Effector CD4-positive, alpha-beta T cell (primary cell): ENCODE data around the gene TMEM60.
"Not testable (repeated sequence)": the region's sequence is repeated elsewhere in the genome, so short reads cannot be mapped to it uniquely, and the experiment has no call there.

Experiments used
- DNase-seq: peaks from one replicate; pipeline ENCODE4 v3.0.0-alpha.2; 2020

The TMEM60 gene

GRCh38 chr7:77811516-77812289 is 13.5 kb upstream of the TMEM60 start:
- no peak for DNase-seq

GRCh38 chr7:77808517-77808916 is 10.3 kb upstream of the TMEM60 start:
- no peak for DNase-seq

GRCh38 chr7:77806425-77806824 is 8.2 kb upstream of the TMEM60 start:
- DNase-seq, result no peak

GRCh38 chr7:77802557-77803405 is 4.5 kb upstream of the TMEM60 start:
- no peak for DNase-seq

GRCh38 chr7:77800730-77801129 is 2.5 kb upstream of the TMEM60 start:
- DNase-seq, result no peak

DNA sequence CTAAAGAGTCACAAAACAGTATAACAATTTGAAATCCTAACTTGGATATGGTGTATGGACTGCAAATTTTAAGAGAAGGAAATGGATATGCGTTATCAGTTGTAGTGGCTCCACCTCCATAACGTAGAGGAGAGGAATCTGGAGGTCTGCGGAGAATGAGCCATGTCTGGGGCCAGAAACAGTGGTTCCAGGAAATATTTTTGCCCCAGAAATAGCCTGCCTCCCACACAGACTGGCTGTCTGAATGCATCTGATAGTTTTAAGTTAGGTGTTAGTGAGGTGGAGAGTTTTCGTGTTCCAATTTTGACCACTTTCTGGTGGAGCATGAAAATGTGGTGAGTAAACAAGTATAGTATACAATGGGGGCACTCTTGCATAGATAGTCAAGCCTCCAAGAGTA is 1.9 kb upstream of the TMEM60 start:
- no peak for DNase-seq

DNA sequence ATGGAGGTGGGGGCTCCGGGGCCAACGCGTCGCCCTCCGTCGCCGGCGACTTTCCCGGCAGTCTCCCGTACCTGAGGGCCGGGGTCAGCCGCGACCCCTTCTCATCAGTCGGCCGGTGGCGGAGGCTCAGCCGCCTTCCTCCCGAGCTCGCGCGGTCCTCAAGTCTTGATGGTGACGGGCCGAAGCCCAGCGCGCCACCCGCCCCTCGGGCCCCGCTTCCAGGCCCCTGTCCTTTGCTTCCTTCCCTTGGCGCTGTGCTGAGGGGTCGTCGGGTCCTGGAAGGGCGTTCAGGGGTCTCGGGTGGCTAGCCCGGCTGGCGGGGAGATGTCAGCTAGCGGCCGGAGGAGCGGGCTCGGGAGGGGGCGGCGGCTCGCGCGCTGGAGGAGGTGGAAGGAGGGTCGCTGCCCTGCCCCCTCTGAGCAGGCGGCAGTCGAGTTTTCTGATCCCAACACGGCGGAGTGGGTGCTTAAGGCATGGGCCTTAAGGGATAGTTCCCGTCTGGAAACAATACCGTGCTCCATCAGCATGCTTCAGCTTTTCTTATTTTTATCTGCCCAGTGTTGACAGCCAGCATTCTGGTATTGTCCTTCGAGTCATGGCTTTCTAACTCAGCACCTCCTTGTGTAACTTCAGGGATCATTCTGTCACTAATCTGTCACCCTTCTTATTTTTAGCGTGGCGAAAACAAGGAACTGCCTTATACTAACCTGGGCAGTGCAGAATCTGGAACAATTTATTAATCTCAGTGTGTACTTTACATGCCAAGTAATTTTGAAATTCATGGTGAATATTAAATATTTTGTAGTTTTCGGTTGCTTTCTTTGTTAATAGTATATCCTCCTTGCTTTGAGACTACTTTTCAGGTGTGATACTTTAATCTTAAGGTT is 1.1 kb upstream of the TMEM60 start:
- peak; percentile 9 for DNase-seq

- no peak for DNase-seq
These were observed 370 bp downstream of the TMEM60 start for GRCh38 chr7:77797734-77798393.

- no peak for DNase-seq
These were observed 1.3 kb downstream of the TMEM60 start for GRCh38 chr7:77796960-77797359.

- DNase-seq, result no peak
These were observed 2.1 kb downstream of the TMEM60 start for GRCh38 chr7:77796109-77796508.

DNA sequence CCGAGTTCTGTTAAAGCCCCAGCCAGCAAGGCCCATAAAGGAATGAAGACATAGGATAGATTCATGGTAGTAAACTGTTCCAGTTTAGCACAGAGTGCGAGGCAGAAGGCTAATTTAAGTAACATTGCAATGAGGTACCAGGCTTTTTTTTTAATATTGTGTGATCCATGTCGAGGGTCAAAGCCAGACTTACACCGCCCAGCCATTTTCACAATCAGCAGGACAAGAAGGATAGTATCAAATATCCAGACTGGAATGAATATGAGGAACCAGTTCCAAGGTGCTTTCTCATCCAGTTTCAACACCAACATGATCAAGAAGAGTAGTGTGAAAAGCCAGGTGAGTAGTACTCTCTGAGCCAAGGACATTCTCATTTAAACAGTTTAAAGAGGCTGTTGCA is 4.2 kb downstream of the TMEM60 start:
- DNase-seq, result no peak

- DNase-seq, result no peak
These were observed 6.3 kb downstream of the TMEM60 start for GRCh38 chr7:77791956-77792355.

DNA sequence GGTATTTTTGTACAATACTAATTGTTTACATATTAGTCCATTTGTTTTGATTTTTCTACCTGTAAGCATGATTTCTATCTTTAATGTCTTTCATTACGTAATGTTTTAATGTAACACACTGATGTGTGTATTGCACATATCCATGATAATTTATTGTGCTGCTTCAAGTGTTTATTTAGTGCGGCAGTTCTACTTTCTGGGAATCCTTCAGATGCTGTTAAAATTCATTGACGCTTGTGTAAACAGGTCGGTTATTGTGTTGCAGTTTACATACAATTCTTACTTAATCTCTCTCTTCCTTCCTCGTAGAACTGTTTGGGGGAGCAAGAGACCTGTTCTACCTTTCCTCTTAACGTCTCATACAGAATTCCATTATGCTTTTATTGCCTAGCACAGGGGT is 6.9 kb downstream of the TMEM60 start:
- DNase-seq, result no peak

DNA sequence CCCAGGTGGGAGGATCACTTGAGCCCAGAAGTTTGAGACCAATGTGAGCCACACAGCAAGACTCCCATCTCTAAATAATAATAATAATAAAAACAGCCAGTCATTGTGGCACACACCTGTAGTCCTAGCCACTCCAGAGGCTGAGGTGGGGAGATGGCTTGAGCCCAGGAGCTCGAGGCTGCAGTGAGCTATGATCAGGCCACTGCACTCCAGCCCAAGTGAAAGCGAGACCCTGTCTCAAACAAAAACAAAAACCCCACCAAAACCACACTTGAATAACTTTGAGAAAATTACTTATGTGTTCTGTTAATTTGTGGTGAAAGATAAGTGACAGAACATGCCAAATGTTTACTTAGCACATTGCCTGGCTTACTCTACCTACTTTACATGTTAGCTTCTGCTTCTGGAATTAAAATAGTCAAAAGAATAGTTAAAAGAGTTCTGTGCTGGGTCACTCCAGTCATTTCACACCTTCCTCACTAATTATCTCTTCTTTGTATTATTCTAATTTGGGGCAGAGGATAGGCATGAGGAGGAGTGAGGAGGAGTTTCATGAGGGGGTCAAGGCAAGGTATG is 9.8 kb downstream of the TMEM60 start:
- DNase-seq, result no peak

DNA sequence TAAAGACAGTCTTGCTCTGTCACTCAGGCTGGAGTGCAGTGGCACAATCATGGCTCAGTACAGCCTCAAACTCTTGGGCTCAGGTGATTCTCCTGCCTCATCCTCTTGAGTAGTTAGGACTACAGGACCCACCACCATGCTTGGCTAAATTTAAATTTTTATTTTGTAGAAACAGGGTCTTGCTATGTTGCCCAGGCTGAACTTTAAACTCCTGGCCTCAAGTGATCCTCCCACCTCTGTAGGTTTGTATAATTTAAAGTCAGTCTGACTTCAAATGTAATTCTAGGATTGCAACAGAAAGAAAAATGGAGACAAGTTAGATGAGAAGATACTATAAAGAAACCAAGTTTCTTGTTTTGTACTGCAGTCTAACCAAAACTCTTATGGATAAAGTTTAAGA is 11.5 kb downstream of the TMEM60 start:
- DNase-seq, result no peak

GRCh38 chr7:77786018-77786417 is 12.2 kb downstream of the TMEM60 start:
- DNase-seq, result no peak

DNA sequence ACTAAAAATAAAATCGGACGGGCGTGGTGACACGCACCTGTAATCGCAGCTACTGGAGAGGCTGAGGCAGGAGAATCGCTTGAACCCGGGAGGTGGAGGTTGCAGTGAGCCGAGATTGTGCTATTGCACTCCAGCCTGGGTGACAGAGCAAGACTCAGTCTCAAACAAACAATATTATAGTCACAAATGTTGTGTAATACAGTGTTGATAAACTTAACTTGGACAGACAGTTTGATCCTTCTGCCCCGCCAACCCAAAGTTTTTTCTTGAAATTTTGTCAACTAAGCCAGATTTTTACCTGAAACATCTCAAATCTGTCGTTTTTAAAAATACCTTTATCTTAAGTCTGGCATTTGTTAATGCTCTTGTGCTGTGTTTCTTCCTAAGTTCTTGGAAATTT is 13.8 kb downstream of the TMEM60 start:
- not testable (repeated sequence) for DNase-seq

DNA sequence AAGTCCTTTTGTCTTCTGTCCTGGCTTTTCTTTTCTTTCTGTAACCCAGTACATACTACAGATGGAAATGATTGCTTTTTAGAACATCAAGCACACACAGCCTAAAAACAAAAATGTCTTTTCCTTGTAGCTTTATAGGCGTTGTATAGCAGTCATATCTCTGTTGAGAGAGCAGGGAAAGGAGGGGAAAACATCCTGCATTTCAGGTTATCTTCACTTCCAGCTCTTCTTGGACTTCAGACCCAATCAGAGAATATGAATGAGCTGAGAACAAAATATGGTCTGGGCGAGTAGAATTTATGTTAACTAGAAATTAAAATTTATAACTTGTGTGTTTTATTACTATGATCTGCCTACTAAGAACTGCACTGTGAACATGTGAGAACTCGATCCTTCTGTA is 14.7 kb downstream of the TMEM60 start:
- no peak for DNase-seq

DNA sequence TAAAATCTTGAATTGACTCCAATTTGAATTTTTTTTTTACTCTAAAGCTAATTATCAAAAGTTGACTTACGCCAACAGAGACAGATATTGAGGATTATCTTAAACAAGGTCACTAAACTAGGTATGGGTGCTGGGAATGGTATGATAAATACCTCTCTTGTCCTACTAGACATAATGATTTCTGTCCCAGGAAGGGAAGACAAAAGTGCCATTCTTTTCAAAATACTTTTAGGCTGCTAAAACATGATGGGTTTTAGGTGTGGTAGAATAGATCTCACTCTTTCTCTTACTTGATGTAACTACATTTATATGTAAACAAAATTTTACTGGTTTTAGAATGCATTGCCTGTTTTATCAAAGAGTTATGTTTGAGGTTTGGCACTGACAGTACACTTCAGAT is 15.1 kb downstream of the TMEM60 start:
- no peak for DNase-seq

- no peak for DNase-seq
These were observed 15.9 kb downstream of the TMEM60 start for GRCh38 chr7:77782383-77782782.

DNA sequence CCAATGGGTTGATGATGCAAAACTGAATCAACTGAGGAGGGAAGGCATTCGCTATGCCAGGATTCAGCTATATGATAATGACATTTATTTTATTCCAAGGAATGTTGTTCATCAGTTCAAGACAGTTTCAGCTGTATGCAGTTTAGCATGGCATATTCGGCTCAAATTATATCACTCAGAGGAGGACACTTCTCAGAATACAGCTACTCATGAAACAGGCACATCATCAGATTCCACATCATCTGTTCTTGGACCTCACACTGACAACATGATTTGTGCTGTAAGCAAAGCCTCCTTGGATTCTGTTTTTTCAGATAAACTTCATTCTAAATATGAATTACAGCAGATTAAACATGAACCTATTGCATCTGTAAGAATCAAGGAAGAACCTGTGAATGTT is 19.7 kb downstream of the TMEM60 start:
- DNase-seq, result no peak

- no peak for DNase-seq
These were observed 26.3 kb downstream of the TMEM60 start for GRCh38 chr7:77771901-77772300.
